ENCODE data around the gene UPK3A.

GRCh38 chr22:45343143-45343542 lies 58.4 kb downstream of the UPK3A start:
- TF ChIP-seq, protein P1, sequence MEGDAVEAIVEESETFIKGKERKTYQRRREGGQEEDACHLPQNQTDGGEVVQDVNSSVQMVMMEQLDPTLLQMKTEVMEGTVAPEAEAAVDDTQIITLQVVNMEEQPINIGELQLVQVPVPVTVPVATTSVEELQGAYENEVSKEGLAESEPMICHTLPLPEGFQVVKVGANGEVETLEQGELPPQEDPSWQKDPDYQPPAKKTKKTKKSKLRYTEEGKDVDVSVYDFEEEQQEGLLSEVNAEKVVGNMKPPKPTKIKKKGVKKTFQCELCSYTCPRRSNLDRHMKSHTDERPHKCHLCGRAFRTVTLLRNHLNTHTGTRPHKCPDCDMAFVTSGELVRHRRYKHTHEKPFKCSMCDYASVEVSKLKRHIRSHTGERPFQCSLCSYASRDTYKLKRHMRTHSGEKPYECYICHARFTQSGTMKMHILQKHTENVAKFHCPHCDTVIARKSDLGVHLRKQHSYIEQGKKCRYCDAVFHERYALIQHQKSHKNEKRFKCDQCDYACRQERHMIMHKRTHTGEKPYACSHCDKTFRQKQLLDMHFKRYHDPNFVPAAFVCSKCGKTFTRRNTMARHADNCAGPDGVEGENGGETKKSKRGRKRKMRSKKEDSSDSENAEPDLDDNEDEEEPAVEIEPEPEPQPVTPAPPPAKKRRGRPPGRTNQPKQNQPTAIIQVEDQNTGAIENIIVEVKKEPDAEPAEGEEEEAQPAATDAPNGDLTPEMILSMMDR (IDR thresholded peaks at IDR 0.05; ENCODE audit: borderline replicate concordance, extremely low read depth, low read length, poor library complexity, severe bottlenecking), result no peak
- TF ChIP-seq EZH2 (IDR thresholded peaks at IDR 0.05; ENCODE audit: borderline replicate concordance, low read depth, low read length, severe bottlenecking), result no peak

Measured in DND-41 (cell line).